Panc1 (cell line): ENCODE data around the gene CHRDL2. TPM values are rescaled to one million over a fixed set of nuclear protein-coding genes. Genes with fewer than 3 reads are reported as not detected.

ENCODE experiments used
- ATAC-seq: fragments of 200-7000 bp; cut with Tn5 transposase; 2 replicates; pipeline ENCODE4 v1.9.1; 2020; ENCODE audit warnings: mild to moderate bottlenecking, moderate library complexity
- BruUV-seq: library from RNA; stranded (reverse); fragments of 400-500 nt; replicated peaks from 2 replicates; lab custom pipeline; 2021; lab: Mats Ljungman, UMichigan
- CTCF ChIA-PET: fragments of 300-600 bp; sonication (Branson Sonifier 250); formaldehyde crosslinking; loops from one replicate; lab custom pipeline; 2022; ENCODE audit warnings: antibody characterized with exemption; lab: Charles Lee
- POLR2A ChIA-PET: fragments of 300-600 bp; sonication (Branson Sonifier 250); formaldehyde crosslinking; loops from one replicate; lab custom pipeline; 2022; ENCODE audit warnings: antibody characterized with exemption; lab: Charles Lee
- DNase-seq: peaks from one replicate; pipeline ENCODE4 v3.0.0-alpha.2; 2010; ENCODE audit warnings: low read depth, low spot score
- H3K27ac ChIP-seq: 2 replicates; pipeline ENCODE4 v1.5.1; 2011; ENCODE audit warnings: mild to moderate bottlenecking, low read length, inconsistent platforms
- H3K27me3 ChIP-seq: fragments of 200-500 bp; sonication (Bioruptor generic); 2 replicates; pipeline ENCODE4 v1.6.0; 2014; ENCODE audit warnings: low read length, inconsistent platforms; ENCODE audit not compliant: control insufficient read depth, insufficient read depth
- H3K36me3 ChIP-seq: fragments of 200-500 bp; sonication (Bioruptor generic); 2 replicates; pipeline ENCODE4 v1.5.1; 2014; ENCODE audit warnings: inconsistent platforms, mild to moderate bottlenecking, low read length, moderate library complexity; ENCODE audit not compliant: control insufficient read depth, insufficient read depth
- H3K4me1 ChIP-seq: 2 replicates; pipeline ENCODE4 v1.5.1; 2011; ENCODE audit warnings: inconsistent platforms, mild to moderate bottlenecking, low read length, moderate library complexity; ENCODE audit not compliant: control insufficient read depth, insufficient read depth
- H3K4me3 ChIP-seq, 2 experiments: 2 replicates each; pipeline ENCODE4 v1.5.1; 2011 to 2012; ENCODE audit warnings: low read depth in 2 of 2, low read length in 2 of 2, mild to moderate bottlenecking in 2 of 2, inconsistent platforms in 1 of 2, moderate library complexity in 1 of 2
- H3K9me3 ChIP-seq: fragments of 200-500 bp; sonication (Bioruptor generic); 2 replicates; pipeline ENCODE4 v1.5.1; 2014; ENCODE audit warnings: low read depth, mild to moderate bottlenecking, inconsistent platforms, low read length, moderate library complexity; ENCODE audit not compliant: control insufficient read depth, insufficient read depth
- POLR2AphosphoS5 ChIP-seq: IDR thresholded peaks from 2 replicates; pipeline ENCODE4 v1.6.1; 2012; ENCODE audit warnings: mild to moderate bottlenecking, low read depth, low read length, moderate library complexity
- SIN3A ChIP-seq: IDR thresholded peaks from 2 replicates; pipeline ENCODE4 v1.6.1; 2012; ENCODE audit warnings: low read depth, mild to moderate bottlenecking, low read length, moderate library complexity, borderline replicate concordance; ENCODE audit not compliant: insufficient read depth
- TCF7L2 ChIP-seq: IDR thresholded peaks from 2 replicates; pipeline ENCODE4 v1.6.1; 2011; ENCODE audit warnings: mild to moderate bottlenecking, low read depth, low read length, inconsistent platforms
- in situ Hi-C: cut with HindIII; loops from 2 replicates; pipeline ENCODE4 v1.10.0; 2016; ENCODE audit warnings: low sequenced_read_pairs, low pct_unique_long_range_greater_than_20kb
- intact Hi-C: fragments of 100-400 bp; cut with micrococcal nuclease; formaldehyde crosslinking; loops from one replicate; pipeline ENCODE4 v1.10.0; 2022; ENCODE audit not compliant: unreplicated experiment
- total RNA-seq: library from RNA; stranded (reverse); gene quantifications from one replicate; pipeline ENCODE4 v1.2.1, GENCODE V29; 2021; ENCODE audit not compliant: unreplicated experiment
- TF ChIP-seq, protein P1 (sequence below): fragments of 450-650 bp; IDR thresholded peaks from 2 replicates; pipeline ENCODE4 v1.5.1; 2017; ENCODE audit warnings: mild to moderate bottlenecking
- TF ChIP-seq, protein P2 (sequence below), 2 experiments: IDR thresholded peaks; 2 replicates each; pipeline ENCODE4 v1.6.1; 2011 to 2012; ENCODE audit warnings: low read depth in 2 of 2, control low read depth in 1 of 2, low read length in 1 of 2, mild to moderate bottlenecking in 1 of 2, moderate library complexity in 1 of 2; ENCODE audit not compliant: insufficient read depth in 1 of 2

CHRDL2 gene
- total RNA-seq, 1 experiment from 2014 or later: 0.15 TPM

DNA sequence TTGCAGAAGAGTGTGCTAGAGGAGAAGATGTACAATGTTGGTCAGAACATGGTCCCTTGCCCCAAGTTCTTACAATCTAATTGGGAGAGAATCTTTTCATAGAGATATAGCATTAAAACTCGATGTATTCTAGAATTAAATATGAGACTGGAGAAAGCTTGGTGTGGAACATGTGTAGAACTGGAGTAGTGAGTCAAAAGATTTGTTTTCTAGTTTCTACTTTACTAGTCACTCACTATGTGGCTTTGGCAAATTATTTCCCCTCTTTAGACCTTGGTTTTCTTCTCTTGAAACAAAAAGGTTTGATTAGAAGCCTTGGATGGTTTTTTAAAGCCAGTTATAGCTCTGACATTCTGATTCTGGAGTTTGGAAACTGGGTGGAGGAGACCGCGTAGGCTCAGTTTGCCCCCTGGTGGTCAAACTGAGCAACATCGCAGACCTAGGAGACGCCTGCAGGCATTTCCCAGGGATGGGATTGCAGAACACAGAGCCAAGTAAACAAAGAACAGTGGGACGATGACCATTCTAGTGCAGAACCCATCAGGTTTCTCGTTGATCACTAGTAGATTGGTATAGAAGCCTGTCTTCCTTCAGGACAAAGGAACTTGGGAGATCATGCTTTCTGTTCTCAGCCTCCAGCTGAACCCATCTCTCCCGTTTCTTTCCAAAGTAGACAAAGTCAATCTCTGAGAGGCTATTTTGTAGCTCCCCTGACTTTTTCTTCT is 8.5 kb upstream of the CHRDL2 start:
- peaks cover 12% of the 10 kb centered on the region for H3K27me3 ChIP-seq
- intact Hi-C loops: loop anchor here (1.0 kb wide), 1 partner anchor 37 kb away; no protein-coding TSS in a partner anchor
- ChIA-PET CTCF (interaction anchor here (0.7 to 3.5 kb wide), 6 partner anchors 12 to 286 kb away, joined by 3 to 24 read pairs (median 6); no protein-coding TSS in a partner anchor), POLR2A (interaction anchor here (0.6 kb wide), 1 partner anchor 129 kb away, joined by 4 read pairs; no protein-coding TSS in a partner anchor)
- H3K36me3 ChIP-seq: no peaks in the 10 kb centered on the region
- BruUV-seq: no TSS peak
- no peak for TF ChIP-seq POLR2AphosphoS5
- TF ChIP-seq, protein P1, sequence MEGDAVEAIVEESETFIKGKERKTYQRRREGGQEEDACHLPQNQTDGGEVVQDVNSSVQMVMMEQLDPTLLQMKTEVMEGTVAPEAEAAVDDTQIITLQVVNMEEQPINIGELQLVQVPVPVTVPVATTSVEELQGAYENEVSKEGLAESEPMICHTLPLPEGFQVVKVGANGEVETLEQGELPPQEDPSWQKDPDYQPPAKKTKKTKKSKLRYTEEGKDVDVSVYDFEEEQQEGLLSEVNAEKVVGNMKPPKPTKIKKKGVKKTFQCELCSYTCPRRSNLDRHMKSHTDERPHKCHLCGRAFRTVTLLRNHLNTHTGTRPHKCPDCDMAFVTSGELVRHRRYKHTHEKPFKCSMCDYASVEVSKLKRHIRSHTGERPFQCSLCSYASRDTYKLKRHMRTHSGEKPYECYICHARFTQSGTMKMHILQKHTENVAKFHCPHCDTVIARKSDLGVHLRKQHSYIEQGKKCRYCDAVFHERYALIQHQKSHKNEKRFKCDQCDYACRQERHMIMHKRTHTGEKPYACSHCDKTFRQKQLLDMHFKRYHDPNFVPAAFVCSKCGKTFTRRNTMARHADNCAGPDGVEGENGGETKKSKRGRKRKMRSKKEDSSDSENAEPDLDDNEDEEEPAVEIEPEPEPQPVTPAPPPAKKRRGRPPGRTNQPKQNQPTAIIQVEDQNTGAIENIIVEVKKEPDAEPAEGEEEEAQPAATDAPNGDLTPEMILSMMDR: peak; percentile 98
- DNase-seq: no peak
- 0 out of 2 replicates have a peak, but pooled peaks cover 3% of the 10 kb centered on the region for H3K4me1 ChIP-seq
- H3K4me3 ChIP-seq: no peak overlapping the region
- H3K9me3 ChIP-seq: no peaks in the 10 kb centered on the region
- in situ Hi-C loops: no loop called here
- H3K27ac ChIP-seq: no peak overlapping the region
- ATAC-seq: peak; percentile 95

DNA sequence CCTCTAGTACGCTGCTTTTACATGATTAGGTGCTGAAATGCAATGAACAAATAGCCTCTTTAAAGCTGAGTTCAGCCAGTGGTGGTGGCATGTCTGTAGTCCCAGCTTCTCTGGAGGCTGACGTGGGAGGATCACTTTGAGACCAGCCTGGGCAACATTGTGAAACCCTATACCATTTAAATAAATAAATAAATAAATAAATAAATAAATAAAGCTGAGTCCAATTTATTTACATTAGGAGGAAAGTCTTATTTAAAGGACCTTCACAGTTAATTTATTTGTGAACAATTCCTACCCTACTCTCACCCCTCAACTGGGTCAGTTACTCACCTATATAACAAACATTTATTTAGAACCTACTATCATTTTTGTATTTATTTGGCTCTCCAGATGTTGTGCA is 4.8 kb upstream of the CHRDL2 start:
- in situ Hi-C loops: no loop called here
- TF ChIP-seq, protein P1: no peak
- TF ChIP-seq, protein P2, sequence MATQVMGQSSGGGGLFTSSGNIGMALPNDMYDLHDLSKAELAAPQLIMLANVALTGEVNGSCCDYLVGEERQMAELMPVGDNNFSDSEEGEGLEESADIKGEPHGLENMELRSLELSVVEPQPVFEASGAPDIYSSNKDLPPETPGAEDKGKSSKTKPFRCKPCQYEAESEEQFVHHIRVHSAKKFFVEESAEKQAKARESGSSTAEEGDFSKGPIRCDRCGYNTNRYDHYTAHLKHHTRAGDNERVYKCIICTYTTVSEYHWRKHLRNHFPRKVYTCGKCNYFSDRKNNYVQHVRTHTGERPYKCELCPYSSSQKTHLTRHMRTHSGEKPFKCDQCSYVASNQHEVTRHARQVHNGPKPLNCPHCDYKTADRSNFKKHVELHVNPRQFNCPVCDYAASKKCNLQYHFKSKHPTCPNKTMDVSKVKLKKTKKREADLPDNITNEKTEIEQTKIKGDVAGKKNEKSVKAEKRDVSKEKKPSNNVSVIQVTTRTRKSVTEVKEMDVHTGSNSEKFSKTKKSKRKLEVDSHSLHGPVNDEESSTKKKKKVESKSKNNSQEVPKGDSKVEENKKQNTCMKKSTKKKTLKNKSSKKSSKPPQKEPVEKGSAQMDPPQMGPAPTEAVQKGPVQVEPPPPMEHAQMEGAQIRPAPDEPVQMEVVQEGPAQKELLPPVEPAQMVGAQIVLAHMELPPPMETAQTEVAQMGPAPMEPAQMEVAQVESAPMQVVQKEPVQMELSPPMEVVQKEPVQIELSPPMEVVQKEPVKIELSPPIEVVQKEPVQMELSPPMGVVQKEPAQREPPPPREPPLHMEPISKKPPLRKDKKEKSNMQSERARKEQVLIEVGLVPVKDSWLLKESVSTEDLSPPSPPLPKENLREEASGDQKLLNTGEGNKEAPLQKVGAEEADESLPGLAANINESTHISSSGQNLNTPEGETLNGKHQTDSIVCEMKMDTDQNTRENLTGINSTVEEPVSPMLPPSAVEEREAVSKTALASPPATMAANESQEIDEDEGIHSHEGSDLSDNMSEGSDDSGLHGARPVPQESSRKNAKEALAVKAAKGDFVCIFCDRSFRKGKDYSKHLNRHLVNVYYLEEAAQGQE (IDR thresholded peaks at IDR 0.05; ENCODE audit: insufficient read depth in 1 of 2, low read depth in 2 of 2, low read length in 1 of 2): no peak
- TF ChIP-seq TCF7L2 (no peak), POLR2AphosphoS5 (no peak), SIN3A (no peak)
- Histone ChIP-seq H3K9me3 (no peaks in the 10 kb centered on the region), H3K4me3 (no peak overlapping the region), H3K36me3 (no peaks in the 10 kb centered on the region), H3K4me1 (0 out of 2 replicates have a peak, but pooled peaks cover 3% of the 10 kb centered on the region), H3K27ac (no peak overlapping the region), H3K27me3 (peaks cover 27% of the 10 kb centered on the region)
- CTCF ChIA-PET: interaction anchor here (1.3 kb wide), 1 partner anchor 34 kb away, joined by 4 read pairs; no protein-coding TSS in a partner anchor
- BruUV-seq: no TSS peak
- POLR2A ChIA-PET: interaction anchor here (0.6 kb wide), 2 partner anchors 11 to 65 kb away, joined by 5 read pairs; no protein-coding TSS in a partner anchor
- ATAC-seq (no peak), DNase-seq (no peak)
- intact Hi-C loops: no loop called here
